T-helper 2 cell treated with Interferon-gamma antibody and Interleukin-4, amounts not matched to agents 5 μg/mL and 100 μg/mL, for 36 hours (primary cell): ENCODE data around the gene WDR33.

Source experiments
- DNase-seq: peaks from one replicate; pipeline ENCODE4 v3.0.0; 2021; ENCODE audit warnings: low spot score
- H3K27ac Mint-ChIP-seq: one replicate; pipeline ENCODE4 v1.8.0; 2021; ENCODE audit warnings: mild to moderate bottlenecking, mixed read lengths
- H3K27me3 Mint-ChIP-seq: one replicate; pipeline ENCODE4 v1.8.0; 2021; ENCODE audit warnings: low read depth, mixed read lengths
- H3K36me3 Mint-ChIP-seq: one replicate; pipeline ENCODE4 v1.8.0; 2021; ENCODE audit warnings: low read depth, mixed read lengths
- H3K4me1 Mint-ChIP-seq: one replicate; pipeline ENCODE4 v1.8.0; 2021; ENCODE audit warnings: low read depth, mixed read lengths
- H3K4me3 Mint-ChIP-seq: one replicate; pipeline ENCODE4 v1.8.0; 2022; ENCODE audit warnings: mild to moderate bottlenecking, moderate library complexity, mixed read lengths
- H3K9me3 Mint-ChIP-seq: one replicate; pipeline ENCODE4 v1.8.0; 2021; ENCODE audit warnings: mixed read lengths

The WDR33 gene

DNA sequence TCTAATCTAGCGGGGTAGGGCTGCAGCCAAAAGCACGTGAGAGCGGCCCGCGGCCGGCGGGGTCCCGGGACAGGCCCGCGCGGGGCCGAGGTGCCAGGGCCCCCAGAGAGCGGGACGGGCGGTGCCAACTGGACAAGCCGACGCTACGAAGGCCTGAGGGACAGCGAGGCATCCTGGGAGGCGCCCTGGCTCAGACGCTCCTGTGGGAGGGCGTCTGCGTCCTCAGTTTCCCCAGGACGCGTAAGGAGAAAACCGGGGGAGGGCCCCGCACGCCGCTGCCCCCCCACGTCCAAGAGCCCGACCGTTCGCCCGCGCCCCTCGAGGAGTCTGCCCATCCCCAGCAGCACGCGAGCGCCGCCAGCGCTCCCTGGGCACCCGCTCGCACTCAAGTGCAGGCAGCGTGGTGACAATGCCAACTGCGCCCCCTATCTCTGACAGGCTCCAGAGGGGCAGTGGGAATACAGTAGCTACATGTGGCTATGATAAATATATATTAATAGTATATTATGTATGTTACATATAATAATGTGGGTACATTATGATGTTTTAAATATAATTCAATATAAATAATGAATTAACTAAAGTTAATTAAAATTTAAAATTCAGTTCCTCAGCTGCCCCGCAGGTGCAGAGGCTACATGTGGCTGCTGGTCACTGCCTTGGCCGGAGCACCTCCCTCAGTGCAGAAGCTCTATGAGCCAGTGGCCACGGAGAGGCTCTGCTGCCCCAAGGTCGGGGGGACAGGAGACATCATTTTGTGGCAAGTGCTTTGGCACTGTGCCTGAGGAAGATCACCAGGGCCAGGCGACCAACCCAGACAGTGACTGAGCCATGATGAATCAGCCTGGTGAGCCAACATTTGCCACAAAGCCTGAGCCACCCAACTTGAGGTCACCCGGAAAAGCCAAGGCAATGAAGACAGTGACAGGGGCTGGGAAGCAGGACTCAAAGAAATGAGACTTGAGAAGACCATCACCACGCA, 115.2 kb downstream of the WDR33 start:
- H3K27me3 Mint-ChIP-seq = peaks cover 2% of the 10 kb centered on the region
- DNase-seq = peak; percentile 32
- H3K27ac Mint-ChIP-seq = no peak overlapping the region
- H3K4me1 Mint-ChIP-seq = peaks cover 7% of the 10 kb centered on the region
- peaks cover 14% of the 10 kb centered on the region for H3K9me3 Mint-ChIP-seq
- H3K36me3 Mint-ChIP-seq = peaks cover 6% of the 10 kb centered on the region
- no peak overlapping the region for H3K4me3 Mint-ChIP-seq

DNA sequence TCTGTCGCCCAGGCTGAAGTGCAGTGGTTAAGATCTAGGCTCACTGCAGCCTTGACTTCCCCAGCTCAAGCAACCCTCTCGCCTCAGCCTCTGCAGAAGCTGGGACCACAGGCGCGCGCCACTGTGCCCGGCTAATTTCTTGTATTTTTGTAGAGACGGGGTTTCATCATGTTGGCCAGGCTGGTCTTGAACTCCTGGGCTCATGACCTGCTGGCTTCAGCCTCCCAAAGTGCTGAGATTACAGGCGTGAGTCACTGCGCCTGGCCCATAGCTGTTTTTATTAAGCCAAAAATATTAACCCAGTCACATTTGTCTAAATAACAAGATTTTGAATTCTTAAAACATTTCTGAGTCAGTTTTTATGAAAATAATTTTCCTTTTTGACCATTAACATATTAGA, 116.0 kb downstream of the WDR33 start:
- H3K4me1 Mint-ChIP-seq = no peaks in the 10 kb centered on the region
- no peak overlapping the region for H3K27ac Mint-ChIP-seq
- DNase-seq = no peak
- peaks cover 2% of the 10 kb centered on the region for H3K27me3 Mint-ChIP-seq
- H3K9me3 Mint-ChIP-seq = peaks cover 17% of the 10 kb centered on the region
- no peak overlapping the region for H3K4me3 Mint-ChIP-seq
- H3K36me3 Mint-ChIP-seq = no peaks in the 10 kb centered on the region

DNA sequence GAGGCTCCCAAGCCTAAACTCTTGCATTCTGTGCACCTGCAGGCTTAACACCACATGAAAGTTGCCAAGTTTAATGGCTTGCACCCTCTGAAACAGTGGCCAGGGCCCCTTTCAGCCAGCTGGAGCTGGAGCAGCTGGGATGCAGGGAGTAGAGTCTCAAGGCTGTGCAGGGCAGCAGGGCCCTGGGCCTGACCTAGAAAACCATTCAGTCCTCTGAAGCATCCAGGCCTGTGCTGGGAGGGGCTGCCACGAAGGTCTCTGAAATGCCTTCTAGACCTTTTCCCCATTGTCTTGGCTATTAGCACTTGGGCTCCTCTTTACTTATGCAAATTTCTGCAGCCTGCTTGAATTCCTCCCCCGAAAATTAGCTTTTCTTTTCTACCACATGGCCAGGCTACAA, 120.3 kb downstream of the WDR33 start:
- Mint-ChIP-seq H3K9me3 (peaks cover 25% of the 10 kb centered on the region), H3K4me3 (no peak overlapping the region)

DNA sequence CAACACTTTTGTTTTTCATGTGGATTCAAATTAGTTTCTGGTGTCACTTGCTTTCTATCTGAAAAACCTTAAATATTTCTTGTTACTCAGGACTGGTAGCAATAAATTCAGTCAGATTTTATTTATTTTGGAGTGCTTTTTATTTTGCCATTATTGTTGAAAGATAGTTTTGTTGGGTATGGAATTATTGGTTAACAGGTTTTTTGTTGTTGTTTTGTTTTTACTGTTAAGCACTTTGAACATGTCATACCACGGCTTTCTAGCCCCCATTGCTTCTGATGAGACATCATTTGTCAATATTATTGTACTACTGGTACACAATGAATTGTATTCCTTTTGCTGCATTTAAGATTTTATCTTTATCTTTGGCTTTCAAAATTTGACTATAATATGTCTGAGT, 122.6 kb downstream of the WDR33 start:
- Mint-ChIP-seq H3K27ac (no peak overlapping the region), H3K27me3 (peaks cover 14% of the 10 kb centered on the region), H3K4me3 (no peak overlapping the region), H3K4me1 (no peaks in the 10 kb centered on the region), H3K9me3 (peaks cover 25% of the 10 kb centered on the region), H3K36me3 (no peaks in the 10 kb centered on the region)
- DNase-seq = no peak

More for the DNA sequence above, 120.3 kb downstream of the WDR33 start:
- Mint-ChIP-seq H3K36me3 (no peaks in the 10 kb centered on the region), H3K4me1 (no peaks in the 10 kb centered on the region), H3K27me3 (peaks cover 14% of the 10 kb centered on the region), H3K27ac (no peak overlapping the region)
- DNase-seq = no peak

DNA sequence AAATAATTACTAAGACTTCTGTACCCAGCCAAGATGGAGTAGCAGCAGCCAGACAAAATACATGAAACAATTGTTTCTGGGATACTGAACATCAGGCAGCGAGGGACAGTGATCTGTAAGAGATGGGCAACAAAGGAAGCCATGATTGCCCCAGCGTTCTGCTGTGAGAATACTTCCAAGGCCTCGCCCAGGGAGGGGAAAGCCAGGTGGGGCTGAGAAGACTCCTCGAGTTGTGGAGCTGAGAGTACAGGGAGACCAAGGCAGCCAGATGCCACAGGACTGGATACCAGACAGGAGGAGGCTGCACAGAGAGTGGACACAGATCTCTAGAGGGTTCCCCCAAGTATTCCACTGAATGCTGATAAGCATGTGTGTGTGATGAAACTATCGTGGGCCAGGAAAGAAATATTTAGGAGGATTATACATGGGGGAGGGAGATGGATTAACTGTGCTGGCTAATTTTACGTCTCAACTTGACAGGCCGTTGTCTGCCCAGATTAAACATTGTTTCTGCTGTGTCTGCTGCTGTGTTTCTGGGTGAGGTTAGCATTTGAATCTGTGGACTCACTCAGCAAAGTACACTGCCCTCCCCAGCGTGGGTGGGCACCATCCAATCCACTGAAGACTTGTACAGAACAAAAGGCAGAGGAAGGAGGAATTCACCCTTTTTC, 125.4 kb downstream of the WDR33 start:
- Mint-ChIP-seq H3K4me1 (peaks cover 2% of the 10 kb centered on the region), H3K36me3 (no peaks in the 10 kb centered on the region), H3K27me3 (peaks cover 20% of the 10 kb centered on the region)

DNA sequence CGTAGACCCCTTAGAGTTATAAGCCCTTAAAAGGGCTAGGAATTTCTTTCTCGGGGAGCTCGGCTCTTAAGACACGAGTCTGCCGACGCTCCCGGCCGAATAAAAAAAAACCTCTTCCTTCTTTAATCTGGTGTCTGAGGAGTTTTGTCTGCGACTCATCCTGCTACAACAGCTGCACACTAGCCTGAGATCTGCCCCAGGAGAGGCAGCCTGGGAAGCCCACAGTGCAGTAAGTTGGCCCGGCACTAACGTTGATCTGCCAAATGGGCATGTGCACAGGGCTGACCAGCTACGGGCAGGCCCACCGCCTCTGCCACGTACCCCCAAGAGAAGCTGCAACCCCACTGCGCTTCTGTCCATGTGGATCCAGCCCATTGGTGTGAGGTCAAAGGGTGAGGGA, 127.2 kb downstream of the WDR33 start:
- DNase-seq = no peak
- Mint-ChIP-seq H3K36me3 (no peaks in the 10 kb centered on the region), H3K4me1 (peaks cover 2% of the 10 kb centered on the region), H3K4me3 (no peak overlapping the region), H3K27me3 (peaks cover 22% of the 10 kb centered on the region), H3K27ac (no peak overlapping the region), H3K9me3 (peaks cover 5% of the 10 kb centered on the region)

More for the DNA sequence above, 125.4 kb downstream of the WDR33 start:
- H3K27ac Mint-ChIP-seq = no peak overlapping the region
- no peak overlapping the region for H3K4me3 Mint-ChIP-seq
- DNase-seq = no peak
- H3K9me3 Mint-ChIP-seq = peaks cover 10% of the 10 kb centered on the region

DNA sequence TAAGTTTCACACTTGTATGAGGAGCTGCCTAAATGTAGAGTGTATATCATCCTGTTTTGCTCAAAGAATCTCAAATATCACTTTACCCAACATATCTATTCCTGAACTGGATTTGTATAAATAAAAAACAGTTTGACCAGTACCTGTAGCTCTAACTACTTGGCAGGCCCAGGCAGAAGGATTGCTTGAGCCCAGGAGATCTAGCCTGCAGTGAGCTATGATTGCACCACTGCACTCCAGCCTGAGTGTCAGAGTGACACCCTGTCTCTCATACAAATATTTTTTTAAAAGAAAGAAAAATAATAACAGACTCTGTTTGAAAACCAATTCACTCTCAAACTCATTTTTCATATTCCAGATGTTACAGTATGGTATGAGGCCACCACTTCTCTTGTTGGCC, 127.9 kb downstream of the WDR33 start:
- peaks cover 28% of the 10 kb centered on the region for H3K27me3 Mint-ChIP-seq
- H3K27ac Mint-ChIP-seq = no peak overlapping the region

DNA sequence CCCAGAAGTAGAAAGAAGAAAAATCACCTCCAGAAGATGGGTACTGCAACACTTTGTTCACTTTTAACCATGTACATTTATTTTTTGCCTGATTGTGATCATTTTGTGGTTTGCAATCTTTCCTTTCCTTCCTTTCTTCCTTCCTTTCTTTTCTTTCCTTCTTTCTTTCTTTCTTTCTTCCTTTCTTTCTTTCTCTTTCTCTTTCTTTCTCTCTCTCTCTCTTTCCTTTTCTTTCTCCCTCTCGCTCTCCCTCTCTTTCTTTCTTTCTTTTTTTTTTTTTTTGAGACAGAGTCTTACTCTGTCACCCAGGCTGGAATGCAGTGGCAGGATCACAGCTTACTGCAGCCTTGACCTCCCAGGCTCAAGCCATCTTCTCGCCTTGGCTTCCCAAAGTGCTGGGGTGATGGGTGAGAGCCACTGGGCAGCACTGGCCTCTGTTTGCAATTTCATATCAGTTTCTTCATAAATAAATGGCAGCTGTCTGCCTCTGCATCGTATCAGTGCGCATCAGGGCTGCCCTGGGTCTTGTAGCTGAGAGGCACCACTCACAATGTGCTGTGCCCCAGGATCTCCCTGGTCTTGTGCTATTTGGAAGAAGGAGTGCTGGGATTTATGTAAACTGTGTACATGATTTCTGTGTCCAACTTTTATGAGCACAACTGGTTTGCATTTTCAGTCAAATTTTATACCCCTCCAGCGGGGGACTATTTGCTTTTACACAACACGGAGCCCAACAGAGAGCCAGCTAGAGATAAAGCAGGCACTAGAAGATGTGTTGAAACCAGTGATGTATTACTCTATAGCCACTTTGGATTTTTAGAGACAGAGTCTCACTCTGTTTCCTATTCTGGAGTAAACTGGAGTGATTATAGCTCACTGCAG, 128.8 kb downstream of the WDR33 start:
- Mint-ChIP-seq H3K27ac (no peak overlapping the region), H3K9me3 (no peaks in the 10 kb centered on the region), H3K4me3 (no peak overlapping the region), H3K4me1 (peaks cover 2% of the 10 kb centered on the region), H3K36me3 (no peaks in the 10 kb centered on the region), H3K27me3 (peaks cover 34% of the 10 kb centered on the region)
- no peak for DNase-seq

More for the DNA sequence above, 127.9 kb downstream of the WDR33 start:
- no peak overlapping the region for H3K4me3 Mint-ChIP-seq
- H3K9me3 Mint-ChIP-seq = no peaks in the 10 kb centered on the region
- DNase-seq = no peak
- H3K36me3 Mint-ChIP-seq = no peaks in the 10 kb centered on the region
- H3K4me1 Mint-ChIP-seq = peaks cover 2% of the 10 kb centered on the region

DNA sequence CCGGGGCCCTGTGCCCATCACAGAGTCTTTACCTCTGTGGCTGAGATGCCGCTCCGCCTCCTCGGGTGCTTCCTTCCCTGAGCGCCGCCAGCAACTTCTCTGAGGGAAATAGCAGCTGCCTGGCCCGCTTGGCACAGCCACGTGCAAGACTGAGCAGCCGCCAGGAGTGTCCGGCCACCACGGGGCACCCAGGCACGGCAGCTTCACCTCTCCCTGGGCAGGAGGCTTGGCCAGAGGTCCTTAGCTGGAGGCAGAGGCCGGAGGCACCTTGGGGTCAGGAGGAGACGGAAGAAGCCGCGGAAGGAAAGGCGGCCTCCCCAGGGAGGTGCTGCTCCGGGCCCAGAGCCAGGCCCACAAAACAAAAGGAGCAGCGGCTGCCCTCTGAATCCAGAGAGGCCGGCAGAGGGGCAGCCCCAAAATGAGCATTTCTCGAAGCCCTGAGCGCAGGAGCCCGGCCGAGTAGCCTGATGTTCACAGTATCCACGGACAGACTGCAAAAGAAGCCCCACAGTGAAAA, 129.6 kb downstream of the WDR33 start:
- H3K4me3 Mint-ChIP-seq = no peak overlapping the region
- no peaks in the 10 kb centered on the region for H3K36me3 Mint-ChIP-seq
- no peaks in the 10 kb centered on the region for H3K9me3 Mint-ChIP-seq
- peaks cover 2% of the 10 kb centered on the region for H3K4me1 Mint-ChIP-seq
- DNase-seq = no peak
- no peak overlapping the region for H3K27ac Mint-ChIP-seq
- H3K27me3 Mint-ChIP-seq = peaks cover 37% of the 10 kb centered on the region

DNA sequence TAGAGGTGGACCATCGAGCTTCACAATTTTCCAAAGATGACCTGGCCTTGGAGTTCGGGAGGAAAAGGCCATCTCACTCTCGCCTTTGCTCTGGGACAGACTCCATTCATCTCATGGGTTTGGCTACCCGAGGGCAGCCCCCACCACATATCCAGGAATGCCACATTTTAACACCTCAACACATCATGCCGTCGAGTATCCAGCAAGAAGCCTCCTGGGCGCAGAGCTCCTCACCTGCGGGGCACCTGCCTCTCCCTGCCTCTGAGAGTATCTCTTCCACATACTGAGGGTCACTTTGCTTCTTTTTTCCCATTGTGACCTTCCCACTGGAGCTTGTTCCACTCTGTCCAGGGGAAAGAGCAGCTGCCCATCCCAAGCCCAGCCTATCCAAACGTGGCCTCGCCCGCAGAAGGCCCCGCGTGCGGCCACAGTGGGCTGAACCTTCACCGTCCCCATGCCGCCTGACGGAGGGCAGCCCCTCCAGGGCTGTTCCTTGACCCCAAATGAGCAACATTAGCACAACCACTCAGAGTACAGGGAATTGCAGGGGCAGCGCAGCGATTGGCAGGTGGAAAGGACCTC, 130.2 kb downstream of the WDR33 start:
- Mint-ChIP-seq H3K27ac (no peak overlapping the region), H3K9me3 (no peaks in the 10 kb centered on the region), H3K27me3 (peaks cover 40% of the 10 kb centered on the region), H3K36me3 (no peaks in the 10 kb centered on the region), H3K4me1 (peaks cover 2% of the 10 kb centered on the region), H3K4me3 (no peak overlapping the region)
- DNase-seq = no peak

DNA sequence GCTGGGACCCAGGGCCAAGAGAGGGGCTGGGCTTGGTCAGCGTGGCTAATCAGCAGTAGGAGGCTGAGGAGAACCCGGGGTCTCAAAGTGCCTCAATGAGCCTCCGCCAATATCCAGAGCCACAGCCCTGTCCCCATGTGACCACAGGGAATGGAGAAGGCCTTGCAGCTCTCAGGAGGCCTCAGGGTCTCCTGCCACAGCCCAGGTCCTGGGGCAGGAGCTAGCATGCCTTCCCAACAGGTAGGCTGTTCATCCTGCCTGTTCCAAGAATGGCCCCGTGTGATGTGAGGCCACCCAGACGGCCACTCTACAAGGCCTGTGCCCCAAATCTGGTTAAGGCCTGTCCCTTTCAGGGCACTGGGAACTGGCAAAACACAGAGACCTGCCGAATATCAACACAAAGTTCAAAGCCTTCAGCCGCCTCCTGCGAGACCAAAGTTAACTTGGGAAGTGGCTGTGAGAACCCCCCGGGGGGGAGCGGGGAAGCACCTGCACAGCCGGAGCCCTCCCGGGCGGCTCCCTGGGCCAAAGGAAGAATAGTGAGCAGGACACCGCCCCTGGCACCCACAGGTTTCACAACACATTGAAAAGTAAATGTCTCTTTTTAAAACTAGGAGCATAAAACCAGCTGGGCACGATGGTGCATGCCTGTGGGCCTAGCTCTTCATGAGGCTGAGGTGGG, 131.2 kb downstream of the WDR33 start:
- Mint-ChIP-seq H3K9me3 (no peaks in the 10 kb centered on the region), H3K4me3 (no peak overlapping the region), H3K27ac (no peak overlapping the region), H3K36me3 (no peaks in the 10 kb centered on the region), H3K27me3 (peaks cover 41% of the 10 kb centered on the region), H3K4me1 (peaks cover 2% of the 10 kb centered on the region)
- no peak for DNase-seq

DNA sequence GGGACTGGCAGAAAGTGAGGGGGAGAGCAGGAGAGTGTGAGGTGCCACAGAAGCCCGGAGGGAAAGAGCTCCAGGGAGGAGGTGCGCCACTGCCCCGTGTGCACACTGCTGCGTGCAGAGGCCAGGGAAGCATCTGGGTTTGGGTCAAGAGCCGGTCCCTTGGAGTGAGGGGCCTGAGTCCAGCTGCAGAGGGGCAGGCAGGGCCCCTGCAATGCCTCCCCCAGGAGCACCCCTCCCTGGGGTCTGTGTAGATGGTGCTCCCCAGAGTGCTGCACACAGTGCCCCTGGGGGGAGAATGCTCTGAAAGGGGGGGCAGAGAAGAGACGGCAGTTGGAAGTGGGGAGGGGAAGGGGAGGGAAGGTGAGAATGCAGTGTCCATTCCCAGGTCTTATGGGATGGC, 132.0 kb downstream of the WDR33 start:
- DNase-seq = no peak
- no peak overlapping the region for H3K27ac Mint-ChIP-seq
- H3K4me3 Mint-ChIP-seq = no peak overlapping the region
- H3K4me1 Mint-ChIP-seq = peaks cover 4% of the 10 kb centered on the region
- no peaks in the 10 kb centered on the region for H3K9me3 Mint-ChIP-seq
- peaks cover 47% of the 10 kb centered on the region for H3K27me3 Mint-ChIP-seq
- no peaks in the 10 kb centered on the region for H3K36me3 Mint-ChIP-seq

DNA sequence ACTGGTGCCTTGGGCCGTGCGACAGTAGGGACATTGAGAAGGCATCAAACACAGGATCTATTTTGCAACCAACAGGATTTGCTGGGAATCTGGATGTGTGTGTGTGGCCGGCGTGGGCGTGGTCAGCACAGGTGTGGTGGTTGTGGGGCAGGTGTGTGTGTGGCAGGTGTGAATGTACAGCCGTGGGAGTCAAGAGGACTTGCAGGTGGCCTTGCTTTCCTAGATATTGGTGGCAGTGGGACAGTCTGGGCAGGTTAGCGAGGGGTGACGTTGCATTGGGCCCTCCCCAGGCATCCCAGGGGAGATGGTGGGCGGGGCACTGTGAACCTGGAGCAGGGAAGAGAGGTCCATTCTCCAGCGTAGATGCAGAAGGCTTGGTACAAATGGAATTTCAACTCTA, 132.4 kb downstream of the WDR33 start:
- H3K27me3 Mint-ChIP-seq = peaks cover 52% of the 10 kb centered on the region
- H3K9me3 Mint-ChIP-seq = no peaks in the 10 kb centered on the region
- H3K36me3 Mint-ChIP-seq = no peaks in the 10 kb centered on the region
- H3K4me3 Mint-ChIP-seq = no peak overlapping the region
- no peak for DNase-seq
- peaks cover 4% of the 10 kb centered on the region for H3K4me1 Mint-ChIP-seq
- no peak overlapping the region for H3K27ac Mint-ChIP-seq
